Activated naive CD4-positive, alpha-beta T cell treated with anti-CD3 and anti-CD28 coated beads, Interleukin-2, amount 10 ng/mL, durations not matched to agents 7 days and 5 days (primary cell): Measurements from ENCODE around the gene FCRL6.

Experiments used
- CTCF ChIA-PET: fragments of 350-600 bp; sonication (Branson Sonifier 250); formaldehyde crosslinking; loops from one replicate; lab custom pipeline; 2021; ENCODE audit warnings: antibody characterized with exemption; lab: Charles Lee
- DNase-seq: peaks from one replicate; pipeline ENCODE4 v3.0.0-alpha.2; 2020
- H3K27ac Mint-ChIP-seq: one replicate; pipeline ENCODE4 v1.8.0; 2021; ENCODE audit warnings: mild to moderate bottlenecking, moderate library complexity, mixed read lengths
- H3K27me3 Mint-ChIP-seq: one replicate; pipeline ENCODE4 v1.8.0; 2021; ENCODE audit warnings: mild to moderate bottlenecking, mixed read lengths
- H3K36me3 Mint-ChIP-seq: one replicate; pipeline ENCODE4 v1.8.0; 2021; ENCODE audit warnings: mixed read lengths
- H3K4me1 Mint-ChIP-seq: one replicate; pipeline ENCODE4 v1.8.0; 2021; ENCODE audit warnings: mixed read lengths
- H3K4me3 Mint-ChIP-seq: one replicate; pipeline ENCODE4 v1.8.0; 2021; ENCODE audit warnings: mild to moderate bottlenecking, moderate library complexity, mixed read lengths
- H3K9me3 Mint-ChIP-seq: one replicate; pipeline ENCODE4 v1.8.0; 2021; ENCODE audit warnings: mixed read lengths

Gene FCRL6

GRCh38 chr1:159802111-159802510 lies at the start of gene FCRL6:
FCRL6 (plus strand) TSS chr1:159802360; CDS start chr1:159802425, 65 bp downstream.
- Mint-ChIP-seq H3K4me1 (peaks cover 17% of the 10 kb centered on the region), H3K4me3 (no peak within 1 kb of the TSS), H3K36me3 (no peaks in the 10 kb centered on the region), H3K9me3 (no peaks in the 10 kb centered on the region), H3K27me3 (peaks cover 69% of the 10 kb centered on the region), H3K27ac (no peak within 1 kb of the TSS)
- CTCF ChIA-PET: interaction anchor here (3.0 to 13.3 kb wide), 3 partner anchors 25 to 204 kb away, joined by 8 to 430 read pairs (median 72); partner anchors contain the start of gene SLAMF8
- DNase-seq: no peak

GRCh38 chr1:159753386-159753785 lies 48.8 kb upstream of the FCRL6 start:
- H3K9me3 Mint-ChIP-seq: no peaks in the 10 kb centered on the region
- no peak overlapping the region for H3K4me3 Mint-ChIP-seq
- CTCF ChIA-PET: no interaction called here
- H3K27ac Mint-ChIP-seq: no peak overlapping the region
- no peaks in the 10 kb centered on the region for H3K4me1 Mint-ChIP-seq
- no peak for DNase-seq
- H3K27me3 Mint-ChIP-seq: peaks cover 4% of the 10 kb centered on the region
- H3K36me3 Mint-ChIP-seq: no peaks in the 10 kb centered on the region

- Mint-ChIP-seq H3K27me3 (peaks cover 4% of the 10 kb centered on the region), H3K36me3 (no peaks in the 10 kb centered on the region), H3K4me3 (no peak overlapping the region), H3K4me1 (no peaks in the 10 kb centered on the region), H3K27ac (no peak overlapping the region), H3K9me3 (no peaks in the 10 kb centered on the region)
- CTCF ChIA-PET: no interaction called here
- DNase-seq: no peak
Measured at GRCh38 chr1:159755451-159756007, 46.6 kb upstream of the FCRL6 start.

GRCh38 chr1:159756397-159756796 lies 45.8 kb upstream of the FCRL6 start:
- no peak overlapping the region for H3K27ac Mint-ChIP-seq
- peaks cover 4% of the 10 kb centered on the region for H3K27me3 Mint-ChIP-seq
- H3K36me3 Mint-ChIP-seq: no peaks in the 10 kb centered on the region
- H3K4me3 Mint-ChIP-seq: no peak overlapping the region
- no peak for DNase-seq
- no peaks in the 10 kb centered on the region for H3K4me1 Mint-ChIP-seq
- H3K9me3 Mint-ChIP-seq: no peaks in the 10 kb centered on the region
- CTCF ChIA-PET: no interaction called here

- Mint-ChIP-seq H3K4me3 (no peak overlapping the region), H3K4me1 (no peaks in the 10 kb centered on the region), H3K36me3 (no peaks in the 10 kb centered on the region), H3K27me3 (peaks cover 6% of the 10 kb centered on the region), H3K27ac (no peak overlapping the region), H3K9me3 (no peaks in the 10 kb centered on the region)
- CTCF ChIA-PET: no interaction called here
- no peak for DNase-seq
Measured at GRCh38 chr1:159763686-159764085, 38.5 kb upstream of the FCRL6 start.

- Mint-ChIP-seq H3K4me1 (no peaks in the 10 kb centered on the region), H3K4me3 (no peak overlapping the region), H3K9me3 (no peaks in the 10 kb centered on the region), H3K36me3 (no peaks in the 10 kb centered on the region), H3K27ac (no peak overlapping the region), H3K27me3 (peaks cover 6% of the 10 kb centered on the region)
- no peak for DNase-seq
- CTCF ChIA-PET: no interaction called here
Measured at GRCh38 chr1:159765806-159766205, 36.4 kb upstream of the FCRL6 start.

GRCh38 chr1:159771127-159771895 lies 30.8 kb upstream of the FCRL6 start:
- no peak overlapping the region for H3K4me3 Mint-ChIP-seq
- H3K27me3 Mint-ChIP-seq: peaks cover 19% of the 10 kb centered on the region
- no peaks in the 10 kb centered on the region for H3K4me1 Mint-ChIP-seq
- no peaks in the 10 kb centered on the region for H3K9me3 Mint-ChIP-seq
- H3K36me3 Mint-ChIP-seq: no peaks in the 10 kb centered on the region
- CTCF ChIA-PET: no interaction called here
- H3K27ac Mint-ChIP-seq: no peak overlapping the region
- no peak for DNase-seq

- CTCF ChIA-PET: interaction anchor here (5.8 kb wide), 1 partner anchor 117 kb away, joined by 26 read pairs; no protein-coding TSS in a partner anchor
- peaks cover 20% of the 10 kb centered on the region for H3K27me3 Mint-ChIP-seq
- DNase-seq: no peak
- peaks cover under 1% of the 10 kb centered on the region for H3K4me1 Mint-ChIP-seq
- no peak overlapping the region for H3K27ac Mint-ChIP-seq
- H3K36me3 Mint-ChIP-seq: no peaks in the 10 kb centered on the region
- no peaks in the 10 kb centered on the region for H3K9me3 Mint-ChIP-seq
- H3K4me3 Mint-ChIP-seq: no peak overlapping the region
Measured at GRCh38 chr1:159774465-159774864, 27.7 kb upstream of the FCRL6 start.

- Mint-ChIP-seq H3K36me3 (no peaks in the 10 kb centered on the region), H3K9me3 (no peaks in the 10 kb centered on the region), H3K4me1 (peaks cover 13% of the 10 kb centered on the region), H3K27me3 (peaks cover 20% of the 10 kb centered on the region), H3K27ac (no peak overlapping the region), H3K4me3 (no peak overlapping the region)
- DNase-seq: no peak
- CTCF ChIA-PET: interaction anchor here (1.1 to 5.8 kb wide), 2 partner anchors 14 to 116 kb away, joined by 3 to 26 read pairs; no protein-coding TSS in a partner anchor
Measured at GRCh38 chr1:159775716-159776115, 26.4 kb upstream of the FCRL6 start.

- Mint-ChIP-seq H3K27me3 (peaks cover 13% of the 10 kb centered on the region), H3K9me3 (no peaks in the 10 kb centered on the region), H3K27ac (no peak overlapping the region), H3K4me1 (peaks cover 19% of the 10 kb centered on the region), H3K4me3 (no peak overlapping the region), H3K36me3 (no peaks in the 10 kb centered on the region)
- DNase-seq: no peak
- CTCF ChIA-PET: interaction anchor here (0.7 to 5.8 kb wide), 3 partner anchors 20 to 230 kb away, joined by 3 to 26 read pairs (median 4); no protein-coding TSS in a partner anchor
Measured at GRCh38 chr1:159778266-159778665, 23.9 kb upstream of the FCRL6 start.

- no peak overlapping the region for H3K4me3 Mint-ChIP-seq
- H3K36me3 Mint-ChIP-seq: no peaks in the 10 kb centered on the region
- peaks cover 12% of the 10 kb centered on the region for H3K27me3 Mint-ChIP-seq
- CTCF ChIA-PET: interaction anchor here (1.2 kb wide), 1 partner anchor 229 kb away, joined by 4 read pairs; no protein-coding TSS in a partner anchor
- no peak for DNase-seq
- H3K9me3 Mint-ChIP-seq: no peaks in the 10 kb centered on the region
- peaks cover 24% of the 10 kb centered on the region for H3K4me1 Mint-ChIP-seq
- no peak overlapping the region for H3K27ac Mint-ChIP-seq
Measured at GRCh38 chr1:159779403-159779851, 22.7 kb upstream of the FCRL6 start.

GRCh38 chr1:159780583-159781582 lies 21.3 kb upstream of the FCRL6 start, which contains the start of gene DUSP23:
DUSP23 (plus strand) TSS chr1:159780962; CDS start chr1:159781101, 139 bp downstream.
- Mint-ChIP-seq H3K36me3 (no peaks in the 10 kb centered on the region), H3K27me3 (peaks cover 6% of the 10 kb centered on the region), H3K4me1 (peaks cover 32% of the 10 kb centered on the region), H3K4me3 (peak within 1 kb of the TSS; percentile 81), H3K9me3 (no peaks in the 10 kb centered on the region), H3K27ac (peak within 1 kb of the TSS; percentile 25)
- peak; percentile 98 for DNase-seq
- CTCF ChIA-PET: interaction anchor here (0.6 to 4.8 kb wide), 11 partner anchors 9 to 227 kb away, joined by 3 to 35 read pairs (median 4); partner anchors contain the start of gene TAGLN2

GRCh38 chr1:159781992-159782391 lies 20.2 kb upstream of the FCRL6 start:
- H3K27me3 Mint-ChIP-seq: peaks cover 11% of the 10 kb centered on the region
- CTCF ChIA-PET: interaction anchor here (1.1 to 4.8 kb wide), 6 partner anchors 8 to 226 kb away, joined by 4 to 35 read pairs (median 6); no protein-coding TSS in a partner anchor
- no peak for DNase-seq
- no peaks in the 10 kb centered on the region for H3K36me3 Mint-ChIP-seq
- peaks cover 32% of the 10 kb centered on the region for H3K4me1 Mint-ChIP-seq
- no peak overlapping the region for H3K27ac Mint-ChIP-seq
- peak overlapping the region; percentile 81 for H3K4me3 Mint-ChIP-seq
- H3K9me3 Mint-ChIP-seq: no peaks in the 10 kb centered on the region
